ENCODE measurements around the gene HSPA4L.

GRCh38 chr4:127747883-127748282 is 34.2 kb upstream of the HSPA4L start:
- TF ChIP-seq POLR2AphosphoS5 (IDR thresholded peaks at IDR 0.05; ENCODE audit: borderline replicate concordance, low read depth, low read length) (no peak), EZH2 (IDR thresholded peaks at IDR 0.05) (no peak)
